ENCODE data around the gene SP110. TPM values are rescaled to one million over a fixed set of nuclear protein-coding genes. Genes with fewer than 3 reads are reported as not detected.

Gene SP110
- total RNA-seq, 1 experiment from 2014 or later: 60.6 TPM

GRCh38 chr2:230137902-230138539, 81.8 kb downstream of the SP110 start:
- no peaks in the 10 kb centered on the region for H4K20me1 ChIP-seq (ENCODE audit: insufficient read depth, low read depth, low read length)
- no peak overlapping the region for H3K4me3 ChIP-seq (ENCODE audit: low read length)
- no peaks in the 10 kb centered on the region for H3K9me3 ChIP-seq (ENCODE audit: low read length)
- peak; percentile 30 for DNase-seq
- no peak overlapping the region for H3K9ac ChIP-seq (ENCODE audit: low read length)
- H3K27ac ChIP-seq (ENCODE audit: low read length): no peak overlapping the region
- H3K4me2 ChIP-seq (ENCODE audit: low read depth, low read length, poor library complexity, severe bottlenecking): no peak overlapping the region
- H3K4me1 ChIP-seq (ENCODE audit: low read length): no peaks in the 10 kb centered on the region
- no peaks in the 10 kb centered on the region for H3K36me3 ChIP-seq (ENCODE audit: insufficient read depth, low read length)
- H3K27me3 ChIP-seq (ENCODE audit: low read length): no peaks in the 10 kb centered on the region; the same call in 1 of the 2 replicates
- H3K79me2 ChIP-seq (ENCODE audit: low read length): no peaks in the 10 kb centered on the region
- no peaks in the 10 kb centered on the region for H3K9me2 ChIP-seq (replicated peaks; ENCODE audit: insufficient read depth, low read length)
- no peak overlapping the region for H2AFZ ChIP-seq (ENCODE audit: low read length)

DNA sequence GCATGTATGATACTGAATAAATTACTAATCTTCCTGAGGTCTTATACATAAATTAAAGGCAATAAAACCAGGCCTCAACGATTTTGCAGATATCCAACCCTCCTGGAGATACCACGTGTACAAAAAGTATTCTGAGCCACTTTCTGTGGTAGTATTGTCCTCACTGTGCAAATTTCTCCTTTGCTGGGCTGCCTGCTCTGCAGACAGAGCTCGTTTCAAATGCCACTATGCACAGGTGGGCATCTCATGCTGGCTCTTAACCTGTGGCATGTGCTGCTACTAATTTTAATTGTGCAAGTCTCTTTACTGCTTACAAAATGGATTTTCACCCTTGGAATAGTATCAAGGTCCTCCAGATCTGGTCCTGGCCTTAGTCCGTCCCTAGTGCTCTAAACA, 84.7 kb downstream of the SP110 start:
- Histone ChIP-seq H3K9ac (ENCODE audit: low read length) (no peak overlapping the region), H3K27me3 (ENCODE audit: low read length) (no peaks in the 10 kb centered on the region), H3K9me3 (ENCODE audit: low read length) (no peaks in the 10 kb centered on the region), H4K20me1 (ENCODE audit: insufficient read depth, low read depth, low read length) (no peaks in the 10 kb centered on the region), H2AFZ (ENCODE audit: low read length) (no peak overlapping the region), H3K27ac (ENCODE audit: low read length) (no peak overlapping the region), H3K79me2 (ENCODE audit: low read length) (no peaks in the 10 kb centered on the region), H3K9me2 (replicated peaks; ENCODE audit: insufficient read depth, low read length) (no peaks in the 10 kb centered on the region), H3K4me1 (ENCODE audit: low read length) (no peaks in the 10 kb centered on the region), H3K36me3 (ENCODE audit: insufficient read depth, low read length) (no peaks in the 10 kb centered on the region), H3K4me2 (ENCODE audit: low read depth, low read length, poor library complexity, severe bottlenecking) (no peak overlapping the region), H3K4me3 (ENCODE audit: low read length) (no peak overlapping the region)
- DNase-seq: peak; percentile 2

GRCh38 chr2:230134496-230135129, 85.2 kb downstream of the SP110 start:
- no peaks in the 10 kb centered on the region for H3K9me3 ChIP-seq (ENCODE audit: low read length)
- H3K27me3 ChIP-seq (ENCODE audit: low read length): no peaks in the 10 kb centered on the region
- no peaks in the 10 kb centered on the region for H3K4me1 ChIP-seq (ENCODE audit: low read length)
- peak; percentile 27 for DNase-seq
- H3K9ac ChIP-seq (ENCODE audit: low read length): no peak overlapping the region
- no peak overlapping the region for H3K4me2 ChIP-seq (ENCODE audit: low read depth, low read length, poor library complexity, severe bottlenecking)
- H3K4me3 ChIP-seq (ENCODE audit: low read length): no peak overlapping the region
- no peaks in the 10 kb centered on the region for H3K9me2 ChIP-seq (replicated peaks; ENCODE audit: insufficient read depth, low read length)
- no peaks in the 10 kb centered on the region for H3K36me3 ChIP-seq (ENCODE audit: insufficient read depth, low read length)
- no peaks in the 10 kb centered on the region for H4K20me1 ChIP-seq (ENCODE audit: insufficient read depth, low read depth, low read length)
- no peak overlapping the region for H2AFZ ChIP-seq (ENCODE audit: low read length)
- H3K27ac ChIP-seq (ENCODE audit: low read length): no peak overlapping the region
- H3K79me2 ChIP-seq (ENCODE audit: low read length): no peaks in the 10 kb centered on the region

DNA sequence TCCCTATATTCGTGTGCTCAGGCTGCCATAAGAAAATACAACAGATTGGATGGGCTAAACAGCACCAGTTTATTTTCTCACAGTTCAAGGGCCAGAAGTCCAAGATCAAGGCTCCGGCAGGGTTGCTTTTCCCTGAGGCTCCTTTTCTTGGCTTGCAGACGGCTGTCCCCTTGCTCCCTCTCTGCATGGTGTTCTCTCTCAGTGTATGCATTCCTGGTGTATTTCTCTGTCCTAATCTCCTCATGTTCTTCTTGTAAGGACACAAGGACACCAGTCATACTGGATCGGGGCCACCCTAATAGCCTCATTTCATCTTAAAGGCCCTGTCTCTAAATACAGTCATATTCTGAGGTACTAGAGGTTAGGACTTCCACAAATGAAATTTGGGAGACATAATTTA, 88.4 kb downstream of the SP110 start:
- DNase-seq: no peak
- Histone ChIP-seq H3K27ac (ENCODE audit: low read length) (no peak overlapping the region), H3K4me3 (ENCODE audit: low read length) (no peak overlapping the region), H3K9ac (ENCODE audit: low read length) (no peak overlapping the region), H3K4me2 (ENCODE audit: low read depth, low read length, poor library complexity, severe bottlenecking) (no peak overlapping the region), H2AFZ (ENCODE audit: low read length) (no peak overlapping the region), H3K36me3 (ENCODE audit: insufficient read depth, low read length) (no peaks in the 10 kb centered on the region), H3K4me1 (ENCODE audit: low read length) (no peaks in the 10 kb centered on the region), H3K79me2 (ENCODE audit: low read length) (no peaks in the 10 kb centered on the region), H3K9me2 (replicated peaks; ENCODE audit: insufficient read depth, low read length) (no peaks in the 10 kb centered on the region), H3K9me3 (ENCODE audit: low read length) (no peaks in the 10 kb centered on the region), H3K27me3 (ENCODE audit: low read length) (no peaks in the 10 kb centered on the region), H4K20me1 (ENCODE audit: insufficient read depth, low read depth, low read length) (no peaks in the 10 kb centered on the region)

DNA sequence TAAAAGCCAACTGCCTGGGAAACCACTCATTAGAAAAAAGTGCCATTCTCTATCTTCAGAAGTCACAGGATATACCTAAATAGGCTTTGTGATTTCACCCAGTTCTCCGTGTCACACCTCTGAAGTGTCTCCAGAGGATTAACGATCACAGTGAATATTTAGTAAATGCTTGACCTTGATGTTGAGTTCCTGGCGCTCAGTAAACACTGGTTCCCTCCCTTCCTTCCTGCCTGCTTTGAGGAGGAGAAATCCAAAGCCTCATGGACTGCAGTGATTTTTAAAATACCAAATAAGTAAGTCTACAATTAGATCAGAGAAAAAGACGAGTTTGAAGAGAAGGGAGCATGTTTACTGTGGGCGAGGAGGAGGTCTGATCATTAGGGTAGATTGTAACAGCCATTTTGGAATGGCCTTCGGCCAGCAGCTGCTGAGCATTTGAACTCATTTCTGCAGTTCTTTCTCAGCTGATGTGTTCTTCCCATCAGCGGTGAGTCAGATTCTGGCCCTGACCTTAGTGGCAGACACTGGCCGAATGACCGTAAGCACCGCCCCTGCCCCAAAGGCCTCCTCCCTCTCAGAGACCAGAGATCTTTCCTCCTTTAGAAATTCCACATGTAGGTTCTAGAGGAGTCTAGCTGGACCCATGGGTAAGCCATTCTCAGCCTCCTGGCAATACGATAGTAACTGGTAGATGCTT, 89.0 kb downstream of the SP110 start:
- Histone ChIP-seq H3K9me3 (ENCODE audit: low read length) (no peaks in the 10 kb centered on the region), H3K9ac (ENCODE audit: low read length) (no peak overlapping the region), H3K27me3 (ENCODE audit: low read length) (no peaks in the 10 kb centered on the region), H4K20me1 (ENCODE audit: insufficient read depth, low read depth, low read length) (no peaks in the 10 kb centered on the region), H3K79me2 (ENCODE audit: low read length) (no peaks in the 10 kb centered on the region), H3K4me3 (ENCODE audit: low read length) (no peak overlapping the region), H3K4me2 (ENCODE audit: low read depth, low read length, poor library complexity, severe bottlenecking) (no peak overlapping the region), H3K36me3 (ENCODE audit: insufficient read depth, low read length) (no peaks in the 10 kb centered on the region), H3K4me1 (ENCODE audit: low read length) (no peaks in the 10 kb centered on the region), H2AFZ (ENCODE audit: low read length) (no peak overlapping the region), H3K27ac (ENCODE audit: low read length) (no peak overlapping the region), H3K9me2 (replicated peaks; ENCODE audit: insufficient read depth, low read length) (no peaks in the 10 kb centered on the region)
- DNase-seq: peak; percentile 21

DNA sequence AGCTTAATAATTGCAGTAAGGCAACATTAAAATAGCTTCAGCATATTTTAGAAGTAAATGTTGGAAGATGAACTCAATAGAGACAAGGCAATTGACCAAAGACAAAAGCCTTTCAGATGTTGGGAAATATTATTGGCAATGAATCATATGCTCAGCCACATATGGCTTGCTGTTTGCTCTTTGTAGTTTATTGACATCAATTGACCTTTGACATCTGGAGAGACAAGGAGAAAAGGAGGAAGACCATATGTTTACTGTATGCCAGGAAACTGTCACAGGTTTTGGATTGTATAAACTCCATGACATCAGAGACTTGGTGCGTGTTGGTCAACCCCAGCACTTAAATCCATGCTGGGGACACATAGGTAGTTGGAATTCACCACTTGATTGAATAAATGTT, 90.4 kb downstream of the SP110 start:
- no peaks in the 10 kb centered on the region for H4K20me1 ChIP-seq (ENCODE audit: insufficient read depth, low read depth, low read length)
- no peaks in the 10 kb centered on the region for H3K36me3 ChIP-seq (ENCODE audit: insufficient read depth, low read length)
- H3K9ac ChIP-seq (ENCODE audit: low read length): no peak overlapping the region
- H3K4me3 ChIP-seq (ENCODE audit: low read length): no peak overlapping the region
- H3K9me2 ChIP-seq (replicated peaks; ENCODE audit: insufficient read depth, low read length): no peaks in the 10 kb centered on the region
- H3K9me3 ChIP-seq (ENCODE audit: low read length): no peaks in the 10 kb centered on the region
- no peak overlapping the region for H3K4me2 ChIP-seq (ENCODE audit: low read depth, low read length, poor library complexity, severe bottlenecking)
- DNase-seq: no peak
- no peaks in the 10 kb centered on the region for H3K4me1 ChIP-seq (ENCODE audit: low read length)
- H2AFZ ChIP-seq (ENCODE audit: low read length): no peak overlapping the region
- no peaks in the 10 kb centered on the region for H3K79me2 ChIP-seq (ENCODE audit: low read length)
- H3K27ac ChIP-seq (ENCODE audit: low read length): no peak overlapping the region
- no peaks in the 10 kb centered on the region for H3K27me3 ChIP-seq (ENCODE audit: low read length)

DNA sequence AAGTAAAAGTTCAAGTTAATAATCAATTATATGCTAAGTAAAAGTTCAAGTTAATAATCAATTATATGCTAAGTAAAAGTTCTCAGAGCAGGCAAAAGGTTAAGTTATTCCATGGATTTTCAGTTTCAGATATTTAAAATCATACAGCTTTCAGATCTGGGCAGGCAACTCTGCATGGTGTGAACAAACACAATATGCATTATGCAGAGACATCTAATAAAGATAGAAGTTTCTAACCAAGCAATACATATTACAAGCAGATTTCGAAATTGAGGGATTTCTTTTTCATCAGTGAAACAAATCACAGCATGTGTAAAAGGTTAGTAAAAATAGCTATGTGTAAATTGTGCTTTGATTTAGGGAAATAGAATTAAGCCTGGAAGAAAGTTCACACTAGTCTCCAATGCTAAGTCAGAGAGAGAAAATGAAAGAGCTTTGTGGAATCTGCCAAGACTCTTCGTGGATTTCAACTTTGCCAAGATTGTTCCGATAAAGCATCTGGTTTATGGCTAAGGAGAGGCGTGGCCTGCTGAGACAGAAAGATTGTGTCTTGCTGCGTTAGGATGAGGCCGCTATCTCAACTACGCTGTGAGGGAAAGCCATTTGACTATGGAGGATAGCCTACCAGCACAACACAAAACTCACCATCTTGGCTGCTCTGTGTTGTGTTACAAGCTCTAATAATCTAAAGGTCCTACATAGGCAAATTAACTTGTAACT, 91.0 kb downstream of the SP110 start:
- Histone ChIP-seq H3K4me2 (ENCODE audit: low read depth, low read length, poor library complexity, severe bottlenecking) (no peak overlapping the region), H3K36me3 (ENCODE audit: insufficient read depth, low read length) (no peaks in the 10 kb centered on the region), H3K79me2 (ENCODE audit: low read length) (no peaks in the 10 kb centered on the region), H2AFZ (ENCODE audit: low read length) (no peak overlapping the region), H3K4me1 (ENCODE audit: low read length) (no peaks in the 10 kb centered on the region), H3K27me3 (ENCODE audit: low read length) (no peaks in the 10 kb centered on the region), H3K4me3 (ENCODE audit: low read length) (no peak overlapping the region), H3K9ac (ENCODE audit: low read length) (no peak overlapping the region), H3K9me3 (ENCODE audit: low read length) (no peaks in the 10 kb centered on the region), H4K20me1 (ENCODE audit: insufficient read depth, low read depth, low read length) (no peaks in the 10 kb centered on the region), H3K9me2 (replicated peaks; ENCODE audit: insufficient read depth, low read length) (no peaks in the 10 kb centered on the region), H3K27ac (ENCODE audit: low read length) (no peak overlapping the region)
- peak; percentile 19 for DNase-seq

DNA sequence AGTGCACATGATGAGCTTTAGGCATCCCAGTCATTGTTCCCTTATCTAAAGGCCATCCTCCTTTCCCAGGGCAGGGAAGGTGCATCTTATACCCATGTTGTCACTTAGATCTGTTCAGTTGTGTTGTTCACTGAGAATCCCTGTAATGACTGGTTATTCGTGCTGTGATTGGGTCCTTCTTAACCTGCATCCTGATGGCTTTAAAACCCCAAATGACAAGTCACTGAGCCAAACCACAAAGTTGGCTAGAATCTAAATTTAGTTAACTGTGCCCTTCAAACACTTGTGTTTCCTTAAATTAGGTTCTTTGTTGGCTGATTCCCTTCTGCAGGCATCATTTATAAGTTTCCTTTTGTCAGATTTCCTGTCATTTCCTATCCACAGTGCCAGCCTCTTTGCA, 92.6 kb downstream of the SP110 start:
- no peaks in the 10 kb centered on the region for H3K9me3 ChIP-seq (ENCODE audit: low read length)
- no peaks in the 10 kb centered on the region for H4K20me1 ChIP-seq (ENCODE audit: insufficient read depth, low read depth, low read length)
- no peak overlapping the region for H3K4me3 ChIP-seq (ENCODE audit: low read length)
- H3K27me3 ChIP-seq (ENCODE audit: low read length): no peaks in the 10 kb centered on the region
- no peak overlapping the region for H3K4me2 ChIP-seq (ENCODE audit: low read depth, low read length, poor library complexity, severe bottlenecking)
- no peak overlapping the region for H3K9ac ChIP-seq (ENCODE audit: low read length)
- no peak for DNase-seq
- no peak overlapping the region for H3K27ac ChIP-seq (ENCODE audit: low read length)
- no peaks in the 10 kb centered on the region for H3K79me2 ChIP-seq (ENCODE audit: low read length)
- H2AFZ ChIP-seq (ENCODE audit: low read length): no peak overlapping the region
- no peaks in the 10 kb centered on the region for H3K9me2 ChIP-seq (replicated peaks; ENCODE audit: insufficient read depth, low read length)
- H3K36me3 ChIP-seq (ENCODE audit: insufficient read depth, low read length): no peaks in the 10 kb centered on the region
- H3K4me1 ChIP-seq (ENCODE audit: low read length): no peaks in the 10 kb centered on the region

All from Karpas-422 (cell line).